Kasumi-1 (cell line): Measurements from ENCODE around the gene ZNF792.
"Not testable (repeated sequence)": the region's sequence is repeated elsewhere in the genome, so short reads cannot be mapped to it uniquely, and the experiment has no call there.

Source experiments
- DNase-seq, 2 experiments: peaks; one replicate each; lab custom pipeline; 2025; lab: John Stamatoyannopoulos, UW

The ZNF792 gene

DNA sequence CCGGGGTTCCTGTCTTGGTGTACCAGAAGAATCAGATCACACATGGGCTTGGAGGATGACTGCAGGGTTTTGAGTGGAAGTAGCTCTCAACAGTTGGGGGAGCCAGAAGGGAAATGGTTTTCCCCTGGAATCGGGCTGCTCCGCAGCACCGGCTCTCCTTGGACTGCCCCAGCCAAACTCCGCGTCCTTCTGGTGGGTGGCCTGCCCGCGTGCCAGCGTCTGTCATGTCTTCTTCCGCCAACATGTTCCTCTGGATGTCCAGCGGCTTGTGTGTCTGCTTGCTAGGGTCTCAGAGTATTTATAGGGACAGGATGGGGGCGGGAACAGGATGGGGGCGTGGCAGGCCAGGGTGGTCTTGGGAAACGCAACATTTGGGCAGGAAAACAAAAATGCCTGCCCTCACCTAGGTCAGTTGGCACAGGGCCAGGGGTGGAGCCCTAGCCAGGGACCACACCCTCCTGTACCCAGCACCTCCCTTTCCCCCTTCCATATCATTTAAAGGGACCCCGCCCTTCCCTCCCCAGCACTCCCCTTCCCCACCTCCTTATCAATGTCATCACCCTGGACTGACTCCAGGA, 38.7 kb downstream of the ZNF792 start:
- no peak for DNase-seq

DNA sequence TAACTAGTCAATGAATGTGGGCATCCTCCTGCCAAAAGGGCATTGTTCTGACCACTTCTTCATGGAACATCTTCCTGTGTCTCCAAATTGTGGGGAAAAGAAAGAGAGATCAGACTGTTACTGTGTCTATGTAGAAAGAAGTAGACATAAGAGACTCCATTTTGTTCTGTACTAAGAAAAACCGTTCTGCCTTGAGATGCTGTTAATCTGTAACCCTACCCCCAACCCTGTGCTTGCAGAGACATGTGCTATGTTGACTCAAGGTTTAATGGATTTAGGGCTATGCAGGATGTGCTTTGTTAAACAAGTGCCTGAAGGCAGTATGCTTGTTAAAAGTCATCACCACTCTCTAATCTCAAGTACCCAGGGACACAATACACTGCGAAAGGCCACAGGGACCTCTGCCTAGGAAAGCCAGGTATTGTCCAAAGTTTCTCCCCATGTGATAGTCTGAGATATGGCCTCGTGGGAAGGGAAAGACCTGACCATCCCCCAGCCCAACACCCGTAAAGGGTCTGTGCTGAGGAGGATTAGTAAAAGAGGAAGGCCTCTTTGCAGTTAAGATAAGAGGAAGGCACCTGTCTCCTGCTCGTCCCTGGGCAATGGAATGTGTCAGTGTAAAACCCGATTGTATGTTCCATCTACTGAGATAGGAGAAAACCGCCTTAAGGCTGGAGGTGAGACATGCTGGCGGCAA, 43.8 kb downstream of the ZNF792 start:
- not testable (repeated sequence) for DNase-seq

DNA sequence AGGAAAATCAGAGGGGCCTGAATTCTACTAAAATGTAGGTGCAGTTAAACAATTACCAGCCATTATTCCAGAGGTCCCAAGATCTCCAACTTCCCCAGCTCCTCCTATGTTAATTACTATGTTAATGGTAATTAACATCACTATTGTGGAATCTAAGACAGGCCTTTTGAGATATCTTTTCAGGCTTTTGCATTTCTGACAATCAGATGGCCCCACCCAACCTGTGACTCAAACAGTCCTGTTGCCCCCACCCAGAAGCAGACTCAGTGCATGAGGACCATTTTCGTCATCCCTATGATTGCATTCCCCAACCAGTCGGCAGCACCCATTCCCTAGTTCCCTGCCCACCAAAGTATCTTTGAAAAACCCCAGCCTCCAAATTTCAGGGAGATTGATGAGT, 45.8 kb downstream of the ZNF792 start:
- DNase-seq, result no peak

DNA sequence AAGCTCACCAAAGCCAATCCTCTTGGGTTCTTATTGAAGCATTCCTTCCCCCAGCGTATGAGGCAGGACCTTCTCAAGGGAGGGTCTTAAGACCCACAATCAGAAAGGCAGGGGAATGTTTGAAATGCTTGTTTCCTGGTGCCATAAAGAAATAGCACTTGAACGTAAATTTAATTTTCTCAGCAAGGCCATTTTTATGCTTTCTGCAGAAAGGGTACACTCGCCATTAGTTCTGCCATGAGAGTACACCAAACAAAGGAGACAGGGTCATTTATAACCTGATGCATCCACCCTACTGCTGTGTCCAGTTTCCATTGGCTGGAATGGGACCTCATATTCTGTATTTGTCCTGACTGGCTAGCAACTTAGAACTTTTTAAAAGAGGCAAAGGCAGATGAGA, 46.9 kb downstream of the ZNF792 start:
- DNase-seq, result not testable (repeated sequence)

DNA sequence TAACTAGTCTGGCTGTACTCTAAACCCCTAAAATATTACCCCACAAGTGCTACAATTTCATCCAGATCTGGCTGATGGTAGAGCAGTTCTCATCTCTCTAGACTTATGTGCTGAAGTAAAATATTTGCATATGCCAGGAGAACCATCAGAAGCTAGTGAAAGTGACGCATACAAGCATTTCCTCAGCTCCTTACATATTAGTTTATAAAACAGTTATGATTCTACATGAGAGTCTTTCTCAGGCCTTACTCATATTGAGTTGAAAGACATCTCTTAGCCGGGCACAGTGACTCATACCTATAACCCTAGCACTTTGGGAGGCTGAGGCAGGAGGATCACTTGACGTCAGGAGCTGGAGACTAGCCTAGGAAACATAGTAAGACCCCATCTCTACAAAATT, 53.3 kb downstream of the ZNF792 start:
- DNase-seq, result no peak
